ENCODE measurements around the gene HOMER3. TPM values are rescaled to one million over a fixed set of nuclear protein-coding genes. Genes with fewer than 3 reads are reported as not detected.
"Not testable (repeated sequence)": the region's sequence is repeated elsewhere in the genome, so short reads cannot be mapped to it uniquely, and the experiment has no call there.

HOMER3 gene
- total and polyA plus RNA-seq, 9 donors: 63.6 to 80.8 (median 74.9) TPM

DNA sequence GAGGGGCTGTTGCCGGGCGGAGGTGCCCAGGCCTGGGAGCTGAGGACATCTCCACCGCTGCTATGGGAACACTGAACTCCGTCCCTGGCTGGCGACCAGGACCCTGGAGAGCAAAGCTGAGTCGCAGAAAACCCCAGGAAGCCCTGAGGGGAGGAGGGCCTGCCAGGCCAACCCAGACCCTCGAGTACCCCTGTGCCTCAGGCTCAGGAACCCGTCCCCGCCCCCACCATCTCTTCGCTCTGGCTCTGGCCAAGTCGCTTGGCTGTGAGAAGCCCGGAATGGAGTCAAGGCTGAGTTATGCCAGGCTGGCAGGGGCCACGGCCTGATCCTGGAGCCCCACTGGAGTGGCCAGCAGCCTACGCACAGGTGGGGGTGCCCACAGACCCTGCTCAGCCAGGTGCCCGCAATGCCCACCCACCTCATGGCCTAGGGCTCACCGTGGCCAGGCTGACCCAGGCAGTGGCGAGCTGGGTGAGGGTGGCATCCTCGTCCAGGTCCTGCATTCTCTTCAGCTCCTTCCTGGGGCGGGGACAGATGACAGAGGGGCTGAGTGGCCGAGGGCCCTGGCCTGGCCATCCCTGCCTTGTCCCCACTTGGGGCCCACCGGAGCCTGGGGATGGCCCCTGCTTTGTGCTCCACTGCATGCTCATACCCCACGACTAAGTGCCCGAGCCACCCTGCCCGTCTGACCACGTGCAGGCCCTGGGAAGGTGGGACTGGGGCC is 36.5 kb downstream of the HOMER3 start:
- 90% methylated on average over 25 of the region's 25 CpGs for WGBS (ENCODE audit: insufficient coverage)
- DNase-seq: peak; percentile 3
- H3K36me3 ChIP-seq (ENCODE audit: control insufficient read depth, insufficient read depth, low read length): peaks cover 83% of the 10 kb centered on the region

DNA sequence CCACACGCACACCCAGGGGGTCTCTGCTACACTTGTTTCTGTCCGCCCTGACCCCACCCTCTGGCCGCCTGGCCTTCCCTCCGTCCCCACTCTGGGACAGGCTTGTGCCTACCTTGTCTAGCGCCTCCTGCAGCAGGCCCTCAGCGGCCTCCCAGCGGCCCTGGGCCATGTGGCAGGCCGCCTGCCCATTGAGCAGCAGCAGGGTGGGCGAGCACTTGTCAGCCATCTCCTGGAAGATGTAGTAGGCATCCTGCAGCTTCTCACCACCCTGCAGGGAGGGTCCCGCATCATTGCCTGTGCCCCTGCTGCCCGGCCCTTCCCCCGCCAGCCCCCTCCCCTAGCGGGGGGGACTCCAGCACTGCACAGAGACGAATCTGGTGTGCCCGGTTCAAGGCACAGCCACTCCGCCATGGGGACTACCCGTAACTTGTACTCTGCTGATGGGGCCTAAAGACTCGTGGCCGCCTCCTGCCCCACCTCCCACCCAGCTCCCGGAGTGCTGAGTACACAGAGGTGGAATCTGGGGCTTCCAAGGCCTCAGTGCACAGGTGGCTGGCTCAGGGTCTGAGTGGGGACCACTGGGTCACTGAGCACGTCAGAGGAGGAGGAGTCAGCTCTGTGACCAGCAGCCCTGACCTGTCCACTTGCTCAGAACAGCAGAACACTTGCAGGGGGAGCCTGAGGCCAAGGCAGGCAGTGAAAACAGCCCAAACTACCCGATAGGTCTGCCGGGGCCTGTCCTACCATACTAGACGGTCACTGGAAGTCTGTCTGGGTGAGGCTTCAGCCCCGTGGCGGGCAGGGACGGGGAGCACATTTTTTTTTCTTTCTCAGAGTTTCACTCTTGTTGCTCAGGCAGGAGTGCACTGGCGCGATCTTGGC is 37.6 kb downstream of the HOMER3 start:
- H3K27me3 ChIP-seq (ENCODE audit: control insufficient read depth, insufficient read depth, low read length): no peaks in the 10 kb centered on the region
- WGBS (ENCODE audit: insufficient coverage): 82% methylated on average over 26 of the region's 29 CpGs
- H3K4me1 ChIP-seq (ENCODE audit: control insufficient read depth, insufficient read depth, low read length): peaks cover 9% of the 10 kb centered on the region
- H3K36me3 ChIP-seq (ENCODE audit: control insufficient read depth, insufficient read depth, low read length): peaks cover 84% of the 10 kb centered on the region
- no peak overlapping the region for H3K4me3 ChIP-seq (ENCODE audit: low read length)
- no peak overlapping the region for H3K27ac ChIP-seq (ENCODE audit: low read length)
- DNase-seq: no peak
- no peaks in the 10 kb centered on the region for H3K9me3 ChIP-seq (replicated peaks; ENCODE audit: control insufficient read depth, low read depth, low read length)

More for the DNA sequence above, 36.5 kb downstream of the HOMER3 start:
- Histone ChIP-seq H3K27me3 (ENCODE audit: control insufficient read depth, insufficient read depth, low read length) (no peaks in the 10 kb centered on the region), H3K9me3 (replicated peaks; ENCODE audit: control insufficient read depth, low read depth, low read length) (no peaks in the 10 kb centered on the region), H3K4me3 (ENCODE audit: low read length) (no peak overlapping the region), H3K4me1 (ENCODE audit: control insufficient read depth, insufficient read depth, low read length) (no peaks in the 10 kb centered on the region), H3K27ac (ENCODE audit: low read length) (no peak overlapping the region)

DNA sequence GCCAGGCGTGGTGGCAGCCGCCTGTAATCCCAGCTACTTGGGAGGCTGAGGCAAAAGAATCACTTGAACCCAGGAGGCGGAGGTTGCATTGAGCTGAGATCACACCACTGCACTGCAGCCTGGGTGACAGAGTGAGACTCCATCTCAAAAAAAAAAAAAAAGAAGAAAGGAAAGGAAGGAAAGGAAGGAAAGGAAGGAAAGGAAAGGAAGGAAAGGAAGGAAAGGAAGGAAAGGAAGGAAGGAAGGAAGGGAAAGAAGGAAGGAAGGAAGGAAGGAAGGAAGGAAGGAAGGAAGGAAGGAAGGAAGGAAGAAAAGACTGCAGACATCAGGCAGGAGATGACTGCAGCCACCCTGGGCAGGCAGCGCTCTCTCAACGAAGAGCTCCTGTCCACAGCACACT is 38.5 kb downstream of the HOMER3 start:
- not testable (repeated sequence) for H3K4me3 ChIP-seq (ENCODE audit: low read length); H3K27ac ChIP-seq (ENCODE audit: low read length); H3K27me3 ChIP-seq (ENCODE audit: control insufficient read depth, insufficient read depth, low read length); H3K9me3 ChIP-seq (replicated peaks; ENCODE audit: control insufficient read depth, low read depth, low read length); DNase-seq
- WGBS (ENCODE audit: insufficient coverage): no CpG with 5 or more reads among the region's 5 CpGs
- Histone ChIP-seq H3K36me3 (ENCODE audit: control insufficient read depth, insufficient read depth, low read length) (peaks cover 78% of the 10 kb centered on the region), H3K4me1 (ENCODE audit: control insufficient read depth, insufficient read depth, low read length) (peaks cover 17% of the 10 kb centered on the region)

DNA sequence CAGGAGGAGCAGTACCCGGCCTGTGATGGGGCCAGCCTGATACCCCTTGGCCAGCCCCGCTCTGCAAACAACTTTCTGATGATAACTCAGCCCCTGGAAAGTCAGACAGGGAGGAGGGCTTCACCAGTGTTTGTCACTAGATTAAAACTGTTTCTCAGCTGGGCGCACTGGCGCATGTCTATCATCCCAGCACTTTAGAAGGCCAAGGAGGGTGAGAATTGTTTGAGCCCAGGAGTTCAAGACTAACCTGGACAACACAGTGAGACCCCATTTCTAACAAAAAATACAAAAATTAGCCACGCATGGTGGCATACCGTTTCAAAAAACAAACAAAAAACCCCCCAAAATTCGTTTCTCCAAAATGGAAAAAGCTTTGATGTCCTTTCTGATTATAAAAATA is 39.5 kb downstream of the HOMER3 start:
- DNase-seq: no peak
- H3K9me3 ChIP-seq (replicated peaks; ENCODE audit: control insufficient read depth, low read depth, low read length): no peaks in the 10 kb centered on the region
- H3K4me3 ChIP-seq (ENCODE audit: low read length): no peak overlapping the region
- H3K27me3 ChIP-seq (ENCODE audit: control insufficient read depth, insufficient read depth, low read length): no peaks in the 10 kb centered on the region
- H3K27ac ChIP-seq (ENCODE audit: low read length): no peak overlapping the region
- 92% methylated on average over 2 of the region's 7 CpGs for WGBS (ENCODE audit: insufficient coverage)
- peaks cover 67% of the 10 kb centered on the region for H3K36me3 ChIP-seq (ENCODE audit: control insufficient read depth, insufficient read depth, low read length)
- peaks cover 20% of the 10 kb centered on the region for H3K4me1 ChIP-seq (ENCODE audit: control insufficient read depth, insufficient read depth, low read length)

- Histone ChIP-seq H3K4me3 (ENCODE audit: low read length) (no peak overlapping the region), H3K27me3 (ENCODE audit: control insufficient read depth, insufficient read depth, low read length) (no peaks in the 10 kb centered on the region), H3K9me3 (replicated peaks; ENCODE audit: control insufficient read depth, low read depth, low read length) (no peaks in the 10 kb centered on the region), H3K4me1 (ENCODE audit: control insufficient read depth, insufficient read depth, low read length) (peaks cover 22% of the 10 kb centered on the region), H3K27ac (ENCODE audit: low read length) (no peak overlapping the region), H3K36me3 (ENCODE audit: control insufficient read depth, insufficient read depth, low read length) (peaks cover 61% of the 10 kb centered on the region)
- 88% methylated on average over 16 of the region's 17 CpGs for WGBS (ENCODE audit: insufficient coverage)
- no peak for DNase-seq
Measured at GRCh38 chr19:18900700-18901481, 40.1 kb downstream of the HOMER3 start.

DNA sequence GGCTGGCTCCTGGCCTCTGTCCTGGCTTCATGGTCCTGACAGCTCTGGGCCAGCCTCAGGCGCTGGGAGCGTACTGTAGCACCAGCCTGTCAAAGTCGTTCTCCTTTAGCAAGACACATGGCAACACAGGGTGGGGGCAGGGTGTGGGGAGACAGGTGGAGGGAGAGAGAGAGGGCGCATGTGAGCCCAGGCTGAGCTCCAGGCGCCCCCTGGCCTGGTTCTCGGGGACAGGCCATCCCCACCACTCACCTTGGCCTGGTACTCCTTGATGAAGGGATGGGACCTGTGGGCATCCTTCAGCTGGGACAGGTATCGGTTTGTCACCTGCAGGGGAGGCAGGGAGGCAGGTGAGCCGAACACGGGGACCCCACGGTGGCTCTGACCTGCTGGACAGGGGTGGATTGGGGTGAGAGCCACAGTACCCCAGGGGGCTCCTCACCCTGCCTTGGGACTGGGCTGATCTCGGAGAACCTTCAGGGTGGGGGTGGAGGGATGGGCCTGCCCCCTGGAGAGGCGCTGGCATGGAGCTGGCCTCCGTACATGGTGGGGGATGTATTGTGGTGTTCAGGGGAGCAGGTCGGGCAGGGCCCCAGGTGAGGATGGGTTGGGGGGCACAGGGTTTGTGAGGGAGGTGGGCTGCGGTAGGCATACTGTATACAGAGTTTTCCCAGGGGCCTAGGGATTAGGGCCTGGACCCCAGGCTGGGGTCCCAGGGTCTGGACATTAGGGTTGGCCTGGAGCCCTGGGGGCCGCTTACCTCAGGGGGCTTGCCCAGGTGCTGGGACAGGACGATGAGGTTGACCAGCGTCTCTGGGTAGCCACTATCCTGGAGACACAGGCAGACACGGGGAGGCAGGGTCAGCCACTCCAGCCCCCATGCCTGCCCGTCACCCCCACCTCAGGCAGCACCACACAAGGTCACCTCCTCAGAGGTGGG is 41.1 kb downstream of the HOMER3 start:
- H3K36me3 ChIP-seq (ENCODE audit: control insufficient read depth, insufficient read depth, low read length): peaks cover 51% of the 10 kb centered on the region
- WGBS (ENCODE audit: insufficient coverage): 80% methylated on average over 13 of the region's 20 CpGs

GRCh38 chr19:18898607-18899408 is 42.2 kb downstream of the HOMER3 start:
- Histone ChIP-seq H3K27ac (ENCODE audit: low read length) (no peak overlapping the region), H3K9me3 (replicated peaks; ENCODE audit: control insufficient read depth, low read depth, low read length) (no peaks in the 10 kb centered on the region), H3K4me1 (ENCODE audit: control insufficient read depth, insufficient read depth, low read length) (peaks cover 35% of the 10 kb centered on the region), H3K4me3 (ENCODE audit: low read length) (no peak overlapping the region), H3K36me3 (ENCODE audit: control insufficient read depth, insufficient read depth, low read length) (peaks cover 42% of the 10 kb centered on the region), H3K27me3 (ENCODE audit: control insufficient read depth, insufficient read depth, low read length) (peaks cover 5% of the 10 kb centered on the region)
- 62% methylated on average over 10 of the region's 18 CpGs for WGBS (ENCODE audit: insufficient coverage)
- DNase-seq: no peak

More for the DNA sequence above, 41.1 kb downstream of the HOMER3 start:
- DNase-seq: no peak
- Histone ChIP-seq H3K4me1 (ENCODE audit: control insufficient read depth, insufficient read depth, low read length) (peaks cover 24% of the 10 kb centered on the region), H3K9me3 (replicated peaks; ENCODE audit: control insufficient read depth, low read depth, low read length) (no peaks in the 10 kb centered on the region), H3K27ac (ENCODE audit: low read length) (no peak overlapping the region), H3K4me3 (ENCODE audit: low read length) (no peak overlapping the region), H3K27me3 (ENCODE audit: control insufficient read depth, insufficient read depth, low read length) (no peaks in the 10 kb centered on the region)

- peak overlapping the region; percentile 6 for H3K27ac ChIP-seq (ENCODE audit: low read length)
- H3K9me3 ChIP-seq (replicated peaks; ENCODE audit: control insufficient read depth, low read depth, low read length): no peaks in the 10 kb centered on the region
- H3K4me1 ChIP-seq (ENCODE audit: control insufficient read depth, insufficient read depth, low read length): peaks cover 42% of the 10 kb centered on the region
- WGBS (ENCODE audit: insufficient coverage): 37% methylated on average over 11 of the region's 18 CpGs
- peaks cover 5% of the 10 kb centered on the region for H3K27me3 ChIP-seq (ENCODE audit: control insufficient read depth, insufficient read depth, low read length)
- peaks cover 35% of the 10 kb centered on the region for H3K36me3 ChIP-seq (ENCODE audit: control insufficient read depth, insufficient read depth, low read length)
- no peak overlapping the region for H3K4me3 ChIP-seq (ENCODE audit: low read length)
- peak; percentile 65 for DNase-seq
Measured at GRCh38 chr19:18898081-18898606, 42.9 kb downstream of the HOMER3 start.
